Neural cell (in vitro differentiated cells): ENCODE results near the gene RASAL2.

ENCODE experiments used
- EP300 ChIP-seq: fragments of 450-650 bp; conservative IDR thresholded peaks from 2 replicates; pipeline ENCODE4 v1.6.1; 2014; ENCODE audit warnings: antibody characterized with exemption, mild to moderate bottlenecking, moderate library complexity; ENCODE audit not compliant: poor library complexity, severe bottlenecking
- EZH2 ChIP-seq: fragments of 200-600, 300-800 bp; shearing (Covaris generic), sonication (generic); IDR thresholded peaks from 2 replicates; pipeline ENCODE4 v1.6.1; 2014; ENCODE audit warnings: antibody characterized with exemption, low read length, borderline replicate concordance, mild to moderate bottlenecking; ENCODE audit not compliant: insufficient read depth, poor library complexity, severe bottlenecking
- MXI1 ChIP-seq: fragments of 450-650 bp; conservative IDR thresholded peaks from 2 replicates; pipeline ENCODE4 v1.6.1; 2014; ENCODE audit warnings: antibody characterized with exemption, mild to moderate bottlenecking; ENCODE audit not compliant: poor library complexity, severe bottlenecking
- POLR2AphosphoS5 ChIP-seq: IDR thresholded peaks from 2 replicates; pipeline ENCODE4 v1.6.1; 2012
- REST ChIP-seq: IDR thresholded peaks from 2 replicates; pipeline ENCODE4 v1.6.1; 2012; ENCODE audit warnings: borderline replicate concordance
- SMC3 ChIP-seq: fragments of 450-650 bp; conservative IDR thresholded peaks from 2 replicates; pipeline ENCODE4 v1.6.1; 2014; ENCODE audit warnings: antibody characterized with exemption, mild to moderate bottlenecking, moderate library complexity; ENCODE audit not compliant: poor library complexity
- TAF1 ChIP-seq: IDR thresholded peaks from 2 replicates; pipeline ENCODE4 v1.6.1; 2012; ENCODE audit warnings: low read depth
- TF ChIP-seq, protein P1 (sequence below): fragments of 450-650 bp; IDR thresholded peaks from 2 replicates; pipeline ENCODE4 v1.5.1; 2014; ENCODE audit warnings: antibody characterized with exemption, mild to moderate bottlenecking, moderate library complexity; ENCODE audit not compliant: poor library complexity, severe bottlenecking

- TF ChIP-seq, protein P1, sequence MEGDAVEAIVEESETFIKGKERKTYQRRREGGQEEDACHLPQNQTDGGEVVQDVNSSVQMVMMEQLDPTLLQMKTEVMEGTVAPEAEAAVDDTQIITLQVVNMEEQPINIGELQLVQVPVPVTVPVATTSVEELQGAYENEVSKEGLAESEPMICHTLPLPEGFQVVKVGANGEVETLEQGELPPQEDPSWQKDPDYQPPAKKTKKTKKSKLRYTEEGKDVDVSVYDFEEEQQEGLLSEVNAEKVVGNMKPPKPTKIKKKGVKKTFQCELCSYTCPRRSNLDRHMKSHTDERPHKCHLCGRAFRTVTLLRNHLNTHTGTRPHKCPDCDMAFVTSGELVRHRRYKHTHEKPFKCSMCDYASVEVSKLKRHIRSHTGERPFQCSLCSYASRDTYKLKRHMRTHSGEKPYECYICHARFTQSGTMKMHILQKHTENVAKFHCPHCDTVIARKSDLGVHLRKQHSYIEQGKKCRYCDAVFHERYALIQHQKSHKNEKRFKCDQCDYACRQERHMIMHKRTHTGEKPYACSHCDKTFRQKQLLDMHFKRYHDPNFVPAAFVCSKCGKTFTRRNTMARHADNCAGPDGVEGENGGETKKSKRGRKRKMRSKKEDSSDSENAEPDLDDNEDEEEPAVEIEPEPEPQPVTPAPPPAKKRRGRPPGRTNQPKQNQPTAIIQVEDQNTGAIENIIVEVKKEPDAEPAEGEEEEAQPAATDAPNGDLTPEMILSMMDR, result no peak
- no peak for TF ChIP-seq POLR2AphosphoS5
- TF ChIP-seq MXI1, result no peak
- no peak for TF ChIP-seq REST
- TF ChIP-seq EP300, result no peak
- TF ChIP-seq SMC3, result no peak
- TF ChIP-seq TAF1, result no peak
- no peak for TF ChIP-seq EZH2
These were observed 206.4 kb downstream of the RASAL2 start for GRCh38 chr1:178300352-178300699.
